Lower leg skin (tissue), 3 donors: ENCODE measurements around the gene CCL8.

Experiments
- POLR2A ChIP-seq, 2 donors: fragments of 450-650 bp; IDR thresholded peaks; one replicate each; pipeline ENCODE4 v1.6.1; 2016 to 2017; ENCODE audit warnings: antibody characterized with exemption in 2 of 2, mild to moderate bottlenecking in 1 of 2, moderate library complexity in 1 of 2
- TF ChIP-seq, protein P1 (sequence below), 3 donors: fragments of 450-650 bp; IDR thresholded peaks; one replicate each; pipeline ENCODE4 v1.5.1; 2016; ENCODE audit warnings: antibody characterized with exemption in 3 of 3, mild to moderate bottlenecking in 3 of 3, moderate library complexity in 2 of 3

DNA sequence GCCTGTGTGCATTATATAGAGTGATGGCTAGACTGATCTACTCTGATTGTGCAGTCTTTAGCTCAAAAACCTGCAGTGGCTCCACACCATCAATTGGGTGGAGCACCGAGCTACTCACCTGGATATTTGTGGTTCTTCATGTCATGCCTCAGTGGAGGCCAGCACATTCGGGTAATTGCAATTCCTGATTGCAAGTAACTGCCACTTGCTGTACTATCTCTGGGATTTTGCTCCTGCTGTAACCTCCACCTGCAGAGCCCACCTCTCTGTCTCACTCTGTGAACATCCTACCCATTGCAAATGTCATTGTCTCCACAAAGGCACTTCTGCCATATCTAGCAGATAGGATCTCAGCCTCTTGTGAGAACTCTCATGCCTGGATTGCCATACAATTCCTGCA lies 45.5 kb downstream of the CCL8 start:
- TF ChIP-seq, protein P1, sequence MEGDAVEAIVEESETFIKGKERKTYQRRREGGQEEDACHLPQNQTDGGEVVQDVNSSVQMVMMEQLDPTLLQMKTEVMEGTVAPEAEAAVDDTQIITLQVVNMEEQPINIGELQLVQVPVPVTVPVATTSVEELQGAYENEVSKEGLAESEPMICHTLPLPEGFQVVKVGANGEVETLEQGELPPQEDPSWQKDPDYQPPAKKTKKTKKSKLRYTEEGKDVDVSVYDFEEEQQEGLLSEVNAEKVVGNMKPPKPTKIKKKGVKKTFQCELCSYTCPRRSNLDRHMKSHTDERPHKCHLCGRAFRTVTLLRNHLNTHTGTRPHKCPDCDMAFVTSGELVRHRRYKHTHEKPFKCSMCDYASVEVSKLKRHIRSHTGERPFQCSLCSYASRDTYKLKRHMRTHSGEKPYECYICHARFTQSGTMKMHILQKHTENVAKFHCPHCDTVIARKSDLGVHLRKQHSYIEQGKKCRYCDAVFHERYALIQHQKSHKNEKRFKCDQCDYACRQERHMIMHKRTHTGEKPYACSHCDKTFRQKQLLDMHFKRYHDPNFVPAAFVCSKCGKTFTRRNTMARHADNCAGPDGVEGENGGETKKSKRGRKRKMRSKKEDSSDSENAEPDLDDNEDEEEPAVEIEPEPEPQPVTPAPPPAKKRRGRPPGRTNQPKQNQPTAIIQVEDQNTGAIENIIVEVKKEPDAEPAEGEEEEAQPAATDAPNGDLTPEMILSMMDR (IDR thresholded peaks at IDR 0.05): no peak
- TF ChIP-seq POLR2A (IDR thresholded peaks at IDR 0.05): no peak
